Neural progenitor cell (in vitro differentiated cells): ENCODE data around the gene ZNF592. TPM values are rescaled to one million over a fixed set of nuclear protein-coding genes. Genes with fewer than 3 reads are reported as not detected.

Source experiments
- DNase-seq: peaks from one replicate; pipeline ENCODE4 v3.0.0-alpha.2; 2016; ENCODE audit warnings: low spot score
- H2AFZ ChIP-seq: fragments of 200-600 bp; sonication (generic); replicated peaks from 2 replicates; pipeline ENCODE4 v1.6.1; 2016; ENCODE audit warnings: antibody characterized with exemption
- H3F3A ChIP-seq: fragments of 200-600 bp; sonication (generic); 2 replicates; pipeline ENCODE4 v1.6.1; 2016; ENCODE audit warnings: antibody characterized with exemption, low read depth
- H3K27ac ChIP-seq: fragments of 200-600 bp; sonication (generic); 2 replicates; pipeline ENCODE4 v1.5.1; 2016; ENCODE audit warnings: mild to moderate bottlenecking
- H3K27me3 ChIP-seq: fragments of 200-600 bp; sonication (generic); 2 replicates; pipeline ENCODE4 v1.6.1; 2016; ENCODE audit warnings: mild to moderate bottlenecking, moderate library complexity
- H3K36me3 ChIP-seq: fragments of 200-600 bp; sonication (generic); 2 replicates; pipeline ENCODE4 v1.5.1; 2016
- H3K4me1 ChIP-seq: fragments of 200-600 bp; sonication (generic); 2 replicates; pipeline ENCODE4 v1.6.1; 2016; ENCODE audit warnings: mixed run types
- H3K4me2 ChIP-seq: fragments of 200-600 bp; sonication (generic); 2 replicates; pipeline ENCODE4 v1.6.1; 2016
- H3K4me3 ChIP-seq: fragments of 200-600 bp; sonication (generic); 2 replicates; pipeline ENCODE4 v1.5.1; 2016
- H3K79me2 ChIP-seq: fragments of 200-600 bp; sonication (generic); 2 replicates; pipeline ENCODE4 v1.6.1; 2016; ENCODE audit warnings: low read depth
- H3K9ac ChIP-seq: fragments of 200-600 bp; sonication (generic); 2 replicates; pipeline ENCODE4 v1.6.1; 2016
- H3K9me3 ChIP-seq: fragments of 200-600 bp; sonication (generic); 2 replicates; pipeline ENCODE4 v1.5.1; 2016; ENCODE audit warnings: low read depth
- H4K20me1 ChIP-seq: fragments of 200-600 bp; sonication (generic); 2 replicates; pipeline ENCODE4 v1.6.1; 2016; ENCODE audit warnings: low read depth
- H3K27ac Mint-ChIP-seq: 3 replicates; pipeline ENCODE4 v1.8.0; 2021; ENCODE audit warnings: mixed read lengths
- H3K27me3 Mint-ChIP-seq: 2 replicates; pipeline ENCODE4 v1.8.0; 2022; ENCODE audit warnings: low read depth, mild to moderate bottlenecking, inconsistent platforms, moderate library complexity, mixed read lengths; ENCODE audit not compliant: insufficient read depth
- H3K36me3 Mint-ChIP-seq: 3 replicates; pipeline ENCODE4 v1.8.0; 2021; ENCODE audit warnings: mixed read lengths
- H3K4me1 Mint-ChIP-seq: 3 replicates; pipeline ENCODE4 v1.8.0; 2021; ENCODE audit warnings: mixed read lengths
- H3K4me3 Mint-ChIP-seq: 3 replicates; pipeline ENCODE4 v1.8.0; 2021; ENCODE audit warnings: mild to moderate bottlenecking, moderate library complexity, mixed read lengths
- H3K9me3 Mint-ChIP-seq: 3 replicates; pipeline ENCODE4 v1.8.0; 2020; ENCODE audit warnings: mixed read lengths
- EZH2 ChIP-seq: fragments of 200-600 bp; sonication (generic); IDR thresholded peaks from 2 replicates; pipeline ENCODE4 v1.6.1; 2017; ENCODE audit warnings: antibody characterized with exemption, mild to moderate bottlenecking, moderate library complexity
- EZH2phosphoT487 ChIP-seq: fragments of 200-600 bp; sonication (generic); IDR thresholded peaks from 2 replicates; pipeline ENCODE4 v1.6.1; 2017; ENCODE audit warnings: antibody characterized with exemption
- total RNA-seq: library from RNA; depleted of rRNA; stranded (reverse); fragments of >200 nt; gene quantifications from 2 replicates; pipeline ENCODE4 v1.2.3, GENCODE V29; 2015; ENCODE audit warnings: low replicate concordance
- TF ChIP-seq, protein P1 (sequence below): fragments of 200-600 bp; sonication (generic); IDR thresholded peaks from 2 replicates; pipeline ENCODE4 v1.5.1; 2017; ENCODE audit warnings: antibody characterized with exemption, mild to moderate bottlenecking

The ZNF592 gene
- total RNA-seq, 1 donor from 2014 or later, result 5.8 TPM

DNA sequence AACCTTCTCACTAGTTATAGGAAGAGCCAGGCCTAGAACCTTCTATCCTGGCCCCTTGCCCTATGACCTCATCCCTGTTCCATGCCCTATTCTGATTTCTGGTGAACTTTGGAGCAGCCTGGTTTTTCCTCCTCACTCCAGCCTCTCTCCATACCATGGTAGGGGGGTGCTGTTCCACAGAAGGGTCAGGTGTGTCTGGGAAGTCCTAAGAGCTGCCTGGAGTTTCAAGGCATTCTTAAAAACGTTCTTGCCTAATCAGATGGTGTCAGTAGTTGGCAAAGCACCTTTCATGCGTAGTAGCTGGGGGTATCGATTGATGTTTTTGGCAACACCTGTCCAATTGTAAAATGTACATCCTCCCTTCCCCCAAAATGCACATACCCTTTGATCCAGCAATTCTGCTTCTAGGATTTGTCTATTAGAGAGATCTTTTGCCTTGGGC is 52.0 kb downstream of the ZNF592 start:
- H3K9ac ChIP-seq, result no peak overlapping the region
- no peaks in the 10 kb centered on the region for H3K4me1 Mint-ChIP-seq
- H4K20me1 ChIP-seq, result no peaks in the 10 kb centered on the region
- H3K36me3 Mint-ChIP-seq, result peaks cover 25% of the 10 kb centered on the region
- H3K4me3 Mint-ChIP-seq, result no peak overlapping the region
- H3K27me3 Mint-ChIP-seq, result no peaks in the 10 kb centered on the region
- H3K36me3 ChIP-seq, result no peaks in the 10 kb centered on the region
- H3K27me3 ChIP-seq, result no peaks in the 10 kb centered on the region
- H3K79me2 ChIP-seq, result no peaks in the 10 kb centered on the region
- no peak overlapping the region for H3K27ac Mint-ChIP-seq
- no peak overlapping the region for H3K27ac ChIP-seq
- H3K9me3 Mint-ChIP-seq, result no peaks in the 10 kb centered on the region
- no peak overlapping the region for H3K4me2 ChIP-seq
- no peak overlapping the region for H3K4me3 ChIP-seq
- H3K4me1 ChIP-seq, result no peaks in the 10 kb centered on the region
- H2AFZ ChIP-seq, result no peak overlapping the region
- no peak for TF ChIP-seq EZH2phosphoT487
- TF ChIP-seq, protein P1, sequence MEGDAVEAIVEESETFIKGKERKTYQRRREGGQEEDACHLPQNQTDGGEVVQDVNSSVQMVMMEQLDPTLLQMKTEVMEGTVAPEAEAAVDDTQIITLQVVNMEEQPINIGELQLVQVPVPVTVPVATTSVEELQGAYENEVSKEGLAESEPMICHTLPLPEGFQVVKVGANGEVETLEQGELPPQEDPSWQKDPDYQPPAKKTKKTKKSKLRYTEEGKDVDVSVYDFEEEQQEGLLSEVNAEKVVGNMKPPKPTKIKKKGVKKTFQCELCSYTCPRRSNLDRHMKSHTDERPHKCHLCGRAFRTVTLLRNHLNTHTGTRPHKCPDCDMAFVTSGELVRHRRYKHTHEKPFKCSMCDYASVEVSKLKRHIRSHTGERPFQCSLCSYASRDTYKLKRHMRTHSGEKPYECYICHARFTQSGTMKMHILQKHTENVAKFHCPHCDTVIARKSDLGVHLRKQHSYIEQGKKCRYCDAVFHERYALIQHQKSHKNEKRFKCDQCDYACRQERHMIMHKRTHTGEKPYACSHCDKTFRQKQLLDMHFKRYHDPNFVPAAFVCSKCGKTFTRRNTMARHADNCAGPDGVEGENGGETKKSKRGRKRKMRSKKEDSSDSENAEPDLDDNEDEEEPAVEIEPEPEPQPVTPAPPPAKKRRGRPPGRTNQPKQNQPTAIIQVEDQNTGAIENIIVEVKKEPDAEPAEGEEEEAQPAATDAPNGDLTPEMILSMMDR, result no peak
- TF ChIP-seq EZH2, result no peak
- H3K9me3 ChIP-seq, result no peaks in the 10 kb centered on the region
- H3F3A ChIP-seq, result no peaks in the 10 kb centered on the region
- no peak for DNase-seq

DNA sequence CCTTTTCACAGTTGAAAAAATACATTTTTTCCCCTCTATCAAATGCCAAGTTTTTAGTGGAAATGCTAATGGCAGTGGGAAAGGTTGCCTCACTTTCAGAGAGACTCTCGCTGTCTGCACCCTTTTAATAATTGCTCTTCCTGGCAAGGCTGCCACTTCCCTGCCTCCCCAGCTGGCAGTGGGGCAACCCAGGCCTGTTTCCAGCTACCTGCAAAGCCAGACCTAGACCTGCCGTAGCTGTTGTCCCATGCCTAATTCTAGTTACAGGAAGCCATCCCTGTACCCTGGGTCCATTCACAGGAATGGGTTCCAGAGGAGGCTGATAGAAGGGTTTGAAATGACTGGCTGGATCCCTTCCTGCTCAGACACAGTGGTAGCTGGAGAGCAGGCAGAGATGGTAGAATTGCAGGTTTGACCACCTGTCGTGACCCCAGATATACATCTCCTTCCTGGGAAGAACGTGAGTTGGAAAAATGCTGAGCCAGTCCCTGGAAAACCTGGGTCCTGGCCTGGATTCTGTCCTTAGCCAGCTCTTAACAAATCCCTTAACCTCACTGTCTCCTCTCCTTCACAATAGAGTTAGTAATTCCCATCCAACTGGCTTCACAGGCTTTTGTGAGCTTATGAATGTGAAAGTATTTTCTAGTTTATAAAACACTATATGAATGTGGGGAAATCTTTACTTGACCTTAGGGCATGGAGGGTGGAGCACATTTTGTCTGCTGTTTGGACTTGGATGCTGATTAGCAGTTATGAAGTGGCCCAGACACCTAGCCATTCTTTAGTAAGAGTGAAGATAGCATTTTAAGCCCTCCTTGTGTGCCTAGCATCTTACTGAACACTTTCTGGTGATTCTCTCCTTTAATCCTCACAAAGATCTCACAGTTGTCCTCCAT is 55.9 kb downstream of the ZNF592 start:
- no peaks in the 10 kb centered on the region for H3K9me3 Mint-ChIP-seq
- no peaks in the 10 kb centered on the region for H3F3A ChIP-seq
- no peak overlapping the region for H3K4me3 Mint-ChIP-seq
- TF ChIP-seq, protein P1, result no peak
- TF ChIP-seq EZH2 (no peak), EZH2phosphoT487 (no peak)
- H3K79me2 ChIP-seq, result no peaks in the 10 kb centered on the region
- H3K27me3 ChIP-seq, result no peaks in the 10 kb centered on the region
- H2AFZ ChIP-seq, result no peak overlapping the region
- no peak overlapping the region for H3K27ac Mint-ChIP-seq
- H3K27ac ChIP-seq, result no peak overlapping the region
- no peak overlapping the region for H3K9ac ChIP-seq
- no peaks in the 10 kb centered on the region for H4K20me1 ChIP-seq
- H3K4me1 Mint-ChIP-seq, result peaks cover 8% of the 10 kb centered on the region
- H3K36me3 ChIP-seq, result no peaks in the 10 kb centered on the region
- no peaks in the 10 kb centered on the region for H3K27me3 Mint-ChIP-seq
- H3K36me3 Mint-ChIP-seq, result peaks cover 24% of the 10 kb centered on the region
- no peak for DNase-seq
- no peak overlapping the region for H3K4me2 ChIP-seq
- peaks cover 8% of the 10 kb centered on the region for H3K4me1 ChIP-seq
- H3K4me3 ChIP-seq, result no peak overlapping the region
- H3K9me3 ChIP-seq, result no peaks in the 10 kb centered on the region

- Histone ChIP-seq H3K4me2 (no peak overlapping the region), H3K27ac (no peak overlapping the region), H3K27me3 (no peaks in the 10 kb centered on the region), H3K36me3 (no peaks in the 10 kb centered on the region), H3K9me3 (no peaks in the 10 kb centered on the region), H3F3A (no peaks in the 10 kb centered on the region), H3K9ac (no peak overlapping the region), H4K20me1 (no peaks in the 10 kb centered on the region), H2AFZ (no peak overlapping the region), H3K4me1 (peaks cover 10% of the 10 kb centered on the region), H3K79me2 (no peaks in the 10 kb centered on the region), H3K4me3 (no peak overlapping the region)
- H3K4me3 Mint-ChIP-seq, result no peak overlapping the region
- no peak overlapping the region for H3K27ac Mint-ChIP-seq
- no peaks in the 10 kb centered on the region for H3K9me3 Mint-ChIP-seq
- H3K36me3 Mint-ChIP-seq, result peaks cover 22% of the 10 kb centered on the region
- no peak for DNase-seq
- TF ChIP-seq EZH2phosphoT487 (no peak), EZH2 (no peak)
- TF ChIP-seq, protein P1, result no peak
- peaks cover 12% of the 10 kb centered on the region for H3K4me1 Mint-ChIP-seq
- H3K27me3 Mint-ChIP-seq, result no peaks in the 10 kb centered on the region
Observed at GRCh38 chr15:84805221-84805620, 56.8 kb downstream of the ZNF592 start.
